H9 (cell line): Measurements from ENCODE around the gene KANSL1. TPM values are rescaled to one million over a fixed set of nuclear protein-coding genes. Genes with fewer than 3 reads are reported as not detected.
"Not testable (repeated sequence)": the region's sequence is repeated elsewhere in the genome, so short reads cannot be mapped to it uniquely, and the experiment has no call there.

ENCODE experiments used
- DNase-seq: peaks from one replicate; pipeline ENCODE4 v3.0.0-alpha.2; 2017
- H2AFZ ChIP-seq: one replicate; pipeline ENCODE4 v1.6.1; 2013; ENCODE audit warnings: mild to moderate bottlenecking, low read length, control low read depth, moderate library complexity
- H2AK5ac ChIP-seq: 2 replicates; pipeline ENCODE4 v1.6.1; 2013; ENCODE audit warnings: low read length, control low read depth, mixed read lengths; ENCODE audit not compliant: insufficient read length
- H2BK120ac ChIP-seq: one replicate; pipeline ENCODE4 v1.6.1; 2013; ENCODE audit warnings: low read depth, mild to moderate bottlenecking, low read length, control low read depth, inconsistent platforms; ENCODE audit not compliant: poor library complexity, severe bottlenecking
- H2BK12ac ChIP-seq: 2 replicates; pipeline ENCODE4 v1.6.1; 2013; ENCODE audit warnings: low read length, control low read depth, mixed read lengths, low read depth; ENCODE audit not compliant: insufficient read length
- H2BK15ac ChIP-seq: 2 replicates; pipeline ENCODE4 v1.6.1; 2013; ENCODE audit warnings: low read depth, low read length, control low read depth
- H2BK20ac ChIP-seq: one replicate; pipeline ENCODE4 v1.6.1; 2013; ENCODE audit warnings: low read depth, mild to moderate bottlenecking, low read length, control low read depth, inconsistent platforms; ENCODE audit not compliant: poor library complexity, severe bottlenecking
- H2BK5ac ChIP-seq: 2 replicates; pipeline ENCODE4 v1.6.1; 2013; ENCODE audit warnings: low read length, control low read depth, mixed read lengths; ENCODE audit not compliant: insufficient read length
- H3K14ac ChIP-seq: 2 replicates; pipeline ENCODE4 v1.6.1; 2013; ENCODE audit warnings: low read length, control low read depth; ENCODE audit not compliant: insufficient read depth
- H3K18ac ChIP-seq: 2 replicates; pipeline ENCODE4 v1.6.1; 2013; ENCODE audit warnings: low read depth, mild to moderate bottlenecking, mixed read lengths, low read length, control low read depth; ENCODE audit not compliant: insufficient read length
- H3K23ac ChIP-seq: 2 replicates; pipeline ENCODE4 v1.6.1; 2013; ENCODE audit warnings: low read length, control low read depth, mixed read lengths, low read depth; ENCODE audit not compliant: insufficient read length
- H3K23me2 ChIP-seq: 2 replicates; pipeline ENCODE4 v1.6.1; 2013; ENCODE audit warnings: low read depth, mild to moderate bottlenecking, mixed read lengths, low read length, control low read depth; ENCODE audit not compliant: insufficient read length, poor library complexity, severe bottlenecking
- H3K27ac ChIP-seq: 2 replicates; pipeline ENCODE4 v1.5.1; 2013; ENCODE audit warnings: low read length, control low read depth, mixed read lengths, low read depth; ENCODE audit not compliant: insufficient read length
- H3K27me3 ChIP-seq: 2 replicates; pipeline ENCODE4 v1.6.1; 2013; ENCODE audit warnings: low read length, control low read depth, inconsistent platforms; ENCODE audit not compliant: insufficient read depth
- H3K4ac ChIP-seq: 2 replicates; pipeline ENCODE4 v1.6.1; 2013; ENCODE audit warnings: low read depth, mild to moderate bottlenecking, control low read depth, inconsistent platforms, low read length, moderate library complexity
- H3K4me1 ChIP-seq: 2 replicates; pipeline ENCODE4 v1.6.1; 2013; ENCODE audit warnings: low read length, control low read depth, inconsistent platforms; ENCODE audit not compliant: insufficient read depth
- H3K4me2 ChIP-seq: 2 replicates; pipeline ENCODE4 v1.6.1; 2013; ENCODE audit warnings: low read length, control low read depth, mixed read lengths; ENCODE audit not compliant: insufficient read length, insufficient read depth
- H3K56ac ChIP-seq: 2 replicates; pipeline ENCODE4 v1.6.1; 2013; ENCODE audit warnings: low read depth, mild to moderate bottlenecking, mixed read lengths, low read length, control low read depth; ENCODE audit not compliant: insufficient read length
- H3K79me1 ChIP-seq: 2 replicates; pipeline ENCODE4 v1.6.1; 2013; ENCODE audit warnings: low read depth, mild to moderate bottlenecking, moderate library complexity, low read length, control low read depth, inconsistent platforms; ENCODE audit not compliant: insufficient read depth, poor library complexity, severe bottlenecking
- H3K79me2 ChIP-seq: 2 replicates; pipeline ENCODE4 v1.6.1; 2013; ENCODE audit warnings: low read length, control low read depth, inconsistent platforms; ENCODE audit not compliant: insufficient read depth
- H3K9ac ChIP-seq: 2 replicates; pipeline ENCODE4 v1.6.1; 2013; ENCODE audit warnings: low read length, control low read depth, mixed read lengths; ENCODE audit not compliant: insufficient read length; ENCODE audit errors: extremely low read depth
- H3K9me3 ChIP-seq: one replicate; pipeline ENCODE4 v1.6.1; 2013; ENCODE audit warnings: low read depth, low read length, inconsistent platforms; ENCODE audit not compliant: control insufficient read depth
- H3T11ph ChIP-seq: one replicate; pipeline ENCODE4 v1.6.1; 2013; ENCODE audit warnings: mild to moderate bottlenecking, low read length, control low read depth, inconsistent platforms
- H4K20me1 ChIP-seq: one replicate; pipeline ENCODE4 v1.6.1; 2013; ENCODE audit not compliant: control insufficient read depth, insufficient read length, insufficient read depth
- H4K5ac ChIP-seq: 2 replicates; pipeline ENCODE4 v1.6.1; 2013; ENCODE audit warnings: low read depth, mild to moderate bottlenecking, mixed read lengths, low read length, control low read depth; ENCODE audit not compliant: insufficient read length
- H4K8ac ChIP-seq: replicated peaks from 2 replicates; pipeline ENCODE4 v1.6.1; 2013; ENCODE audit warnings: low read length, control low read depth, mixed read lengths, low read depth; ENCODE audit not compliant: insufficient read length
- H4K91ac ChIP-seq: 2 replicates; pipeline ENCODE4 v1.6.1; 2013; ENCODE audit warnings: low read depth, mild to moderate bottlenecking, moderate library complexity, mixed read lengths, low read length, control low read depth; ENCODE audit not compliant: insufficient read length
- H3K27ac Mint-ChIP-seq, 3 experiments: 2 replicates in 2 of 3; 3 replicates in 1 of 3; pipeline ENCODE4 v1.8.0; 2020 to 2021; ENCODE audit warnings: mixed read lengths in 3 of 3, mild to moderate bottlenecking in 1 of 3, moderate library complexity in 1 of 3
- H3K27me3 Mint-ChIP-seq: 2 replicates; pipeline ENCODE4 v1.8.0; 2021; ENCODE audit warnings: low read depth, mild to moderate bottlenecking, moderate library complexity, mixed read lengths
- H3K36me3 Mint-ChIP-seq, 3 experiments: 2 replicates in 2 of 3; 3 replicates in 1 of 3; pipeline ENCODE4 v1.8.0; 2020 to 2021; ENCODE audit warnings: low read depth in 3 of 3, mixed read lengths in 3 of 3; ENCODE audit not compliant: insufficient read depth in 1 of 3
- H3K4me1 Mint-ChIP-seq, 2 experiments: 2 replicates each; pipeline ENCODE4 v1.8.0; 2020; ENCODE audit warnings: mixed read lengths in 2 of 2
- H3K4me3 Mint-ChIP-seq, 2 experiments: 2 replicates in 1 of 2; 3 replicates in 1 of 2; pipeline ENCODE4 v1.8.0; 2020 to 2021; ENCODE audit warnings: mild to moderate bottlenecking in 2 of 2, mixed read lengths in 2 of 2, moderate library complexity in 1 of 2
- H3K9me3 Mint-ChIP-seq, 2 experiments: 2 replicates in 1 of 2; 3 replicates in 1 of 2; pipeline ENCODE4 v1.8.0; 2020; ENCODE audit warnings: mild to moderate bottlenecking in 2 of 2, mixed read lengths in 2 of 2, moderate library complexity in 1 of 2
- WGBS: extraction: QIAGEN DNeasy Blood & Tissue Kit; methylation state at CpG from one replicate; pipeline ENCODE4 v1.1.7; 2013; ENCODE audit warnings: missing lambda C conversion rate, low lambda C conversion rate, mixed read lengths; ENCODE audit not compliant: insufficient read length; ENCODE audit errors: extremely low coverage; 5-methylcytosine and 5-hydroxymethylcytosine counted together
- total RNA-seq: library from RNA; stranded (reverse); gene quantifications from 2 replicates; pipeline ENCODE4 v1.2.1, GENCODE V29; 2021

Gene KANSL1
- total RNA-seq, 1 experiment from 2014 or later = 114 TPM

DNA sequence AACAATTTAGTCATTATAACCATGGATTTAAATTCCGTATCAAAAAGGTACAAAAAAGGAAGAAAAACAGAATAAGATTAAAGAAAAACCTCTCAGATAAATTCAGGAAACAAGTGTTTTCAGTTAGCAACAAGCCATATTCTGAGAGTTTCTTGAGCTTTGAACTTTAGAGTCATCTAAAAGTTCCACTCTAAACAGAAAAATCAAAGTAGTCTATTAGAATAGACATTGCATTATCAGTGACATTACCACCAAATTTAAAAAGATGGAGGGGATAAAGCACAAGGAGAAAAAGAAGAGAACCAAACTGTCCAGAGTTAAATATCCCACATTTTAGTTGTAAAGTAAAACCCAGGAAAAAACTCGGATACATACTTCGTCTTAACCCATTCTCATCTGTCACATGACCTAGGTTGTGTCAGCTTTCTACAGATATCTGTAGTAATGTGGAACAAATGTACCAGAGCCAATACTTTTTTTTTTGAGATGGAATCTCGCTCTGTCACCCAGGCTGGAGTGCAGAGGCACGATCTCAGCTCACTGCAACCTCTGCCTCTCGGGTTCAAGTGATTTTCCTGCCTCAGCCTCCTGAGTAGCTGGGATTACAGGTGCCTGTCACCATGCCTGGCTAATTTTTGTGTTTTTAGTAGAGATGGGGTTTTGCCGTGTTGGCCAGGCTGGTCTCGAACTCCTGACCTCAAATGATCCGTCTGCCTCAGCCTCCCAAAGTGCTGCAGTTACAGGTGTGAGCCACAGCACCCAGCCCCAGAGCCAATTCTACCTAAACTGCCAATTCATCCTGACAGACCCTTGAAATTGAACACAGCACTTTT is 91.2 kb downstream of the KANSL1 start:
- DNase-seq, H4K8ac ChIP-seq, H3K9me3 ChIP-seq, H3K27ac ChIP-seq, H3K4me3 Mint-ChIP-seq, H3K4me1 ChIP-seq, H3K27me3 ChIP-seq, H3K14ac ChIP-seq, H3T11ph ChIP-seq, H2AK5ac ChIP-seq, H4K91ac ChIP-seq, H2BK12ac ChIP-seq, H3K9me3 Mint-ChIP-seq, H3K56ac ChIP-seq, H2AFZ ChIP-seq, H3K4ac ChIP-seq, H4K20me1 ChIP-seq, H3K23me2 ChIP-seq, H2BK20ac ChIP-seq, H3K79me1 ChIP-seq, H2BK15ac ChIP-seq, H3K23ac ChIP-seq, H2BK120ac ChIP-seq, H4K5ac ChIP-seq, H3K36me3 Mint-ChIP-seq, H3K27me3 Mint-ChIP-seq, H3K4me2 ChIP-seq, H3K18ac ChIP-seq, H3K9ac ChIP-seq, H2BK5ac ChIP-seq: not testable (repeated sequence)
- no CpG with 5 or more reads among the region's 9 CpGs for WGBS
- peaks cover 39% of the 10 kb centered on the region; the same call in 1 of the 2 replicates for H3K79me2 ChIP-seq
- Mint-ChIP-seq H3K4me1 (peaks cover 40 to 51% of the 10 kb centered on the region in 2 experiments), H3K27ac (peak overlapping the region in 2 of 3 experiments; percentile 62 to 80; a peak in 3 of 7 replicates)
